Fibroblast of lung (primary cell): ENCODE data around the gene SOCS2. TPM values are rescaled to one million over a fixed set of nuclear protein-coding genes. Genes with fewer than 3 reads are reported as not detected.

Experiments used
- DNase-seq, 2 donors: peaks; one replicate each; pipeline versions ENCODE4 v3.0.0 to v3.0.0-alpha.2; 2010; ENCODE audit warnings: low read depth in 2 of 2
- H2AFZ ChIP-seq: 2 replicates; pipeline ENCODE4 v1.5.1; 2012; ENCODE audit warnings: low read length, control low read depth, inconsistent platforms
- H3K27ac ChIP-seq: 2 replicates; pipeline ENCODE4 v1.5.1; 2011; ENCODE audit warnings: low read length, control low read depth; ENCODE audit not compliant: insufficient read depth
- H3K27me3 ChIP-seq: 2 replicates; pipeline ENCODE4 v1.5.1; 2011; ENCODE audit warnings: mild to moderate bottlenecking, low read length; ENCODE audit not compliant: control insufficient read depth, insufficient read depth
- H3K36me3 ChIP-seq: 2 replicates; pipeline ENCODE4 v1.5.1; 2011; ENCODE audit warnings: low read length; ENCODE audit not compliant: control insufficient read depth, insufficient read depth
- H3K4me1 ChIP-seq: 2 replicates; pipeline ENCODE4 v1.5.1; 2011; ENCODE audit warnings: low read length; ENCODE audit not compliant: control insufficient read depth, insufficient read depth; ENCODE audit errors: extremely low read depth
- H3K4me2 ChIP-seq: 2 replicates; pipeline ENCODE4 v1.5.1; 2011; ENCODE audit warnings: low read length, control low read depth; ENCODE audit not compliant: insufficient read depth; ENCODE audit errors: extremely low read depth
- H3K4me3 ChIP-seq, 4 experiments: fragments of 200-600 bp in 1 of 4; sonication (generic) in 1 of 4; replicated peaks in 1 of 4; 2 replicates each; pipeline ENCODE4 v1.5.1; 2011 to 2016; ENCODE audit warnings: low read length in 4 of 4, low read depth in 3 of 4, mild to moderate bottlenecking in 3 of 4, control low read depth in 2 of 4, inconsistent platforms in 1 of 4, mixed read lengths in 1 of 4; ENCODE audit not compliant: insufficient read depth in 1 of 4; ENCODE audit errors: control extremely low read depth in 1 of 4
- H3K79me2 ChIP-seq: 2 replicates; pipeline ENCODE4 v1.5.1; 2012; ENCODE audit warnings: mild to moderate bottlenecking, low read length, inconsistent platforms; ENCODE audit not compliant: control insufficient read depth, insufficient read depth
- H3K9ac ChIP-seq: 2 replicates; pipeline ENCODE4 v1.5.1; 2011; ENCODE audit warnings: mild to moderate bottlenecking, low read length, control low read depth; ENCODE audit not compliant: insufficient read depth
- H3K9me3 ChIP-seq: 2 replicates; pipeline ENCODE4 v1.5.1; 2012; ENCODE audit warnings: low read depth, low read length; ENCODE audit not compliant: control insufficient read depth, insufficient read depth
- H4K20me1 ChIP-seq: 2 replicates; pipeline ENCODE4 v1.5.1; 2011; ENCODE audit warnings: low read length; ENCODE audit not compliant: control insufficient read depth, insufficient read depth; ENCODE audit errors: extremely low read depth
- EZH2 ChIP-seq: IDR thresholded peaks from 2 replicates; pipeline ENCODE4 v1.5.1; 2012; ENCODE audit warnings: low read length, control low read depth, mild to moderate bottlenecking; ENCODE audit errors: missing control alignments
- polyA plus RNA-seq, 2 donors: library from polyadenylated mRNA; depleted of rRNA in 1 of 2; stranded (reverse) in 1 of 2; unstranded in 1 of 2; fragments of >200 nt; gene quantifications; 2 replicates each; pipeline ENCODE4 v1.2.1, GENCODE V29; 2011 to 2012; ENCODE audit warnings: missing spikeins in 1 of 2
- total RNA-seq: library from RNA; depleted of rRNA; stranded (reverse); fragments of >200 nt; gene quantifications from 2 replicates; pipeline ENCODE4 v1.2.1, GENCODE V29; 2014
- TF ChIP-seq, protein P1 (sequence below), 2 donors: IDR thresholded peaks in 1 of 2; conservative IDR thresholded peaks in 1 of 2; 1 replicate in 1 of 2; 2 replicates in 1 of 2; pipeline ENCODE4 v1.5.1; 2011 to 2012; ENCODE audit warnings: low read length in 2 of 2, control low read depth in 1 of 2, inconsistent platforms in 1 of 2, low read depth in 1 of 2, mild to moderate bottlenecking in 1 of 2

Gene SOCS2
- total and polyA plus RNA-seq, 2 donors (not counting 1 experiment from before 2014, with no cell fraction given), result 105 to 113 TPM

- Histone ChIP-seq H3K27me3 (no peaks in the 10 kb centered on the region), H3K9me3 (no peaks in the 10 kb centered on the region), H3K36me3 (no peaks in the 10 kb centered on the region), H3K4me1 (peaks cover 11% of the 10 kb centered on the region), H2AFZ (no peak overlapping the region), H3K4me2 (no peak overlapping the region), H3K27ac (no peak overlapping the region), H4K20me1 (no peaks in the 10 kb centered on the region), H3K4me3 (no peak overlapping the region), H3K9ac (no peak overlapping the region), H3K79me2 (peaks cover 33% of the 10 kb centered on the region)
- TF ChIP-seq, protein P1, sequence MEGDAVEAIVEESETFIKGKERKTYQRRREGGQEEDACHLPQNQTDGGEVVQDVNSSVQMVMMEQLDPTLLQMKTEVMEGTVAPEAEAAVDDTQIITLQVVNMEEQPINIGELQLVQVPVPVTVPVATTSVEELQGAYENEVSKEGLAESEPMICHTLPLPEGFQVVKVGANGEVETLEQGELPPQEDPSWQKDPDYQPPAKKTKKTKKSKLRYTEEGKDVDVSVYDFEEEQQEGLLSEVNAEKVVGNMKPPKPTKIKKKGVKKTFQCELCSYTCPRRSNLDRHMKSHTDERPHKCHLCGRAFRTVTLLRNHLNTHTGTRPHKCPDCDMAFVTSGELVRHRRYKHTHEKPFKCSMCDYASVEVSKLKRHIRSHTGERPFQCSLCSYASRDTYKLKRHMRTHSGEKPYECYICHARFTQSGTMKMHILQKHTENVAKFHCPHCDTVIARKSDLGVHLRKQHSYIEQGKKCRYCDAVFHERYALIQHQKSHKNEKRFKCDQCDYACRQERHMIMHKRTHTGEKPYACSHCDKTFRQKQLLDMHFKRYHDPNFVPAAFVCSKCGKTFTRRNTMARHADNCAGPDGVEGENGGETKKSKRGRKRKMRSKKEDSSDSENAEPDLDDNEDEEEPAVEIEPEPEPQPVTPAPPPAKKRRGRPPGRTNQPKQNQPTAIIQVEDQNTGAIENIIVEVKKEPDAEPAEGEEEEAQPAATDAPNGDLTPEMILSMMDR (conservative IDR thresholded peaks at IDR 0.05 in 1 of 2, IDR thresholded peaks at IDR 0.05 in 1 of 2; ENCODE audit: low read depth in 1 of 2, low read length in 2 of 2), result no peak
- no peak for TF ChIP-seq EZH2
- DNase-seq, result no peak
Observed at GRCh38 chr12:93581370-93581769, 8.9 kb downstream of the SOCS2 start.

DNA sequence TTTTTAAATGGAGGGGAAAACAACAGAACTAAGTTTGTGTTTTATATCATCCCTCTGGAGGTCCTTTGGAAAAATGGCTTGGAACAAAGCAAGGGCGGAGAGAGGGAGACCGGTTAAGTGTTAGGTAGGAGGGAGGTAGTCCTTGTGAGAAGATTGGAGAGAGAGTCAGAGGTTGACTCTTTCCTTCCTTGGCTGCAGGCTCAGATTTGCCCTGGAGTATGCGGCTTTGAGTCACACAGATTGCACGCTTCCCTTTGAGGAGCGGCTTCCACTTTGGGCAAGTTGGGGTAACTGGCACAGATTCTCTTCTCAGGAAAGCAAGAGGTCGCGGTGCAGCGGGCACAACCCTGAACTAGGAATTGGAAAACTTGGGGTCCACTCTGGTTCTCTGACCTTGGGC lies 9.9 kb downstream of the SOCS2 start:
- Histone ChIP-seq H3K27me3 (no peaks in the 10 kb centered on the region), H2AFZ (no peak overlapping the region), H3K9ac (no peak overlapping the region), H3K9me3 (no peaks in the 10 kb centered on the region), H3K79me2 (peaks cover 23% of the 10 kb centered on the region), H3K27ac (no peak overlapping the region), H3K4me1 (peaks cover 11% of the 10 kb centered on the region), H4K20me1 (no peaks in the 10 kb centered on the region), H3K4me3 (no peak overlapping the region), H3K4me2 (no peak overlapping the region), H3K36me3 (no peaks in the 10 kb centered on the region)
- no peak for TF ChIP-seq EZH2
- TF ChIP-seq, protein P1 (conservative IDR thresholded peaks at IDR 0.05 in 1 of 2, IDR thresholded peaks at IDR 0.05 in 1 of 2; ENCODE audit: low read depth in 1 of 2, low read length in 2 of 2), result no peak
- DNase-seq, result no peak

DNA sequence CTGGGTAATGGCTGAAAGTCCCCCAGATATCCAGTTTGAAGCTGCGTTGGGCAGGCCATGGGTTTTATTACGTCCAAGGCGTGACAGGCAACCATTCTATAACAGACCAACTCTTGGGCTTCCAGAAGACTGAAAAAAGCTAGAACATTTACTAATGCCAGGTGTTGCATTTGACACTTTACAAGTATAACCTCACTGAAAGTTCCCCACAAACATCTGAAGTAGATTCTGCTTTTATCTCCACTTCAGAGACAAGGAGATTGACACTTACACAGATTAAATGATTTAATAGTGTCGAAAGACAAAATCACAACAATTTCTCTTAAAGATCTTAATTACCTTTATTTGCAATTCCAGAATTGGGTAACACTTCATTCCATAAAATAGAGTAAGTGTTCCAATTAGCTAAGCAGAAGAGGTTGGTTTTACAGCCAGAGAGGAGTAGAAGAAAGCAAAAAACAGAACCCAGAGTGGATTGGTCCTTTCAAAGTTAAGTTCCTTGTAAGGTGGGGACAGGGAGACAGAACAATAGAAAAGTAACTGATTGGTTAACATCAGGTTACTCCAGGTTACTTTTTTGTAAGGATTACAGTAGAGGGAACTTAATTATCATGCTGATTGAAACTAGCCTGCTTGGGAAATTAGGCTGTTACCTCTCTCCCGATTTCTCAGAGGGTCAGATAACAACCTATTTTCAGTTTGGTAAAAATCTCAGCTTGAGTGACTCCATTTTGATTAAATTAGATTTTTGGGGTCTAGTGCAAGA lies 11.3 kb downstream of the SOCS2 start:
- peaks cover 8% of the 10 kb centered on the region for H3K79me2 ChIP-seq
- DNase-seq, result no peak
- no peaks in the 10 kb centered on the region for H3K9me3 ChIP-seq
- peaks cover 5% of the 10 kb centered on the region for H3K4me1 ChIP-seq
- H3K9ac ChIP-seq, result no peak overlapping the region
- H4K20me1 ChIP-seq, result no peaks in the 10 kb centered on the region
- no peaks in the 10 kb centered on the region for H3K27me3 ChIP-seq
- H3K27ac ChIP-seq, result no peak overlapping the region
- H3K4me2 ChIP-seq, result no peak overlapping the region
- no peak overlapping the region for H3K4me3 ChIP-seq
- no peak overlapping the region for H2AFZ ChIP-seq
- TF ChIP-seq, protein P1 (conservative IDR thresholded peaks at IDR 0.05 in 1 of 2, IDR thresholded peaks at IDR 0.05 in 1 of 2; ENCODE audit: low read depth in 1 of 2, low read length in 2 of 2), result no peak
- TF ChIP-seq EZH2, result no peak
- H3K36me3 ChIP-seq, result no peaks in the 10 kb centered on the region
